Measurements from ENCODE around the gene PKP4.

- TF ChIP-seq FOSL1 (tag; conservative IDR thresholded peaks at IDR 0.05): no peak
- TF ChIP-seq SIX5 (IDR thresholded peaks at IDR 0.05; ENCODE audit: borderline replicate concordance in 1 of 2, insufficient read depth in 1 of 2, low read depth in 1 of 2, low read length in 2 of 2): no peak
- TF ChIP-seq ATF4 (CRISPR knock-in tag; IDR thresholded peaks at IDR 0.05): no peak
- no peak for TF ChIP-seq ZNF280B (CRISPR knock-in tag; IDR thresholded peaks at IDR 0.05)
- no peak for TF ChIP-seq U2AF2 (optimal IDR thresholded peaks at IDR 0.05; ENCODE audit: low read depth, low read length)
- TF ChIP-seq SRSF1 (IDR thresholded peaks at IDR 0.05; ENCODE audit: low read depth, low read length): no peak
Measured at GRCh38 chr2:158729873-158730620, 273.3 kb downstream of the PKP4 start.
